ENCODE data around the gene KREMEN1.

KREMEN1 gene

GRCh38 chr22:29089507-29089906 lies 16.7 kb downstream of the KREMEN1 start:
- no peak for TF ChIP-seq CTCF (conservative IDR thresholded peaks at IDR 0.05; ENCODE audit: low read depth, low read length)
- Histone ChIP-seq H3K79me2 (ENCODE audit: insufficient read depth, low read depth) (no peaks in the 10 kb centered on the region), H3K27me3 (ENCODE audit: insufficient read depth, low read depth) (no peaks in the 10 kb centered on the region), H3K36me3 (ENCODE audit: insufficient read depth) (no peaks in the 10 kb centered on the region), H3K4me2 (no peak overlapping the region), H3K4me1 (ENCODE audit: low read depth, poor library complexity, severe bottlenecking) (no peaks in the 10 kb centered on the region), H2AFZ (ENCODE audit: low read depth) (no peak overlapping the region), H3K9ac (no peak overlapping the region), H3K27ac (no peak overlapping the region), H4K20me1 (ENCODE audit: insufficient read depth) (no peaks in the 10 kb centered on the region), H3K4me3 (IDR thresholded peaks at IDR 0.05; ENCODE audit: insufficient read depth, low read depth, low read length) (no peak overlapping the region)

GRCh38 chr22:29090039-29090438 lies 17.2 kb downstream of the KREMEN1 start:
- H4K20me1 ChIP-seq (ENCODE audit: insufficient read depth), result no peaks in the 10 kb centered on the region
- H3K4me3 ChIP-seq (IDR thresholded peaks at IDR 0.05; ENCODE audit: insufficient read depth, low read depth, low read length), result no peak overlapping the region
- no peak overlapping the region for H3K4me2 ChIP-seq
- no peak overlapping the region for H3K27ac ChIP-seq
- no peaks in the 10 kb centered on the region for H3K36me3 ChIP-seq (ENCODE audit: insufficient read depth)
- no peak overlapping the region for H2AFZ ChIP-seq (ENCODE audit: low read depth)
- H3K4me1 ChIP-seq (ENCODE audit: low read depth, poor library complexity, severe bottlenecking), result no peaks in the 10 kb centered on the region
- H3K79me2 ChIP-seq (ENCODE audit: insufficient read depth, low read depth), result no peaks in the 10 kb centered on the region
- H3K27me3 ChIP-seq (ENCODE audit: insufficient read depth, low read depth), result no peaks in the 10 kb centered on the region
- H3K9ac ChIP-seq, result no peak overlapping the region
- no peak for TF ChIP-seq CTCF (conservative IDR thresholded peaks at IDR 0.05; ENCODE audit: low read depth, low read length)

- no peaks in the 10 kb centered on the region for H3K4me1 ChIP-seq (ENCODE audit: low read depth, poor library complexity, severe bottlenecking)
- no peaks in the 10 kb centered on the region for H3K36me3 ChIP-seq (ENCODE audit: insufficient read depth)
- H4K20me1 ChIP-seq (ENCODE audit: insufficient read depth), result no peaks in the 10 kb centered on the region
- no peaks in the 10 kb centered on the region for H3K27me3 ChIP-seq (ENCODE audit: insufficient read depth, low read depth)
- TF ChIP-seq CTCF (conservative IDR thresholded peaks at IDR 0.05; ENCODE audit: low read depth, low read length), result no peak
- H3K27ac ChIP-seq, result no peak overlapping the region
- no peak overlapping the region for H3K4me2 ChIP-seq
- H3K9ac ChIP-seq, result no peak overlapping the region
- no peak overlapping the region for H2AFZ ChIP-seq (ENCODE audit: low read depth)
- H3K79me2 ChIP-seq (ENCODE audit: insufficient read depth, low read depth), result no peaks in the 10 kb centered on the region
- H3K4me3 ChIP-seq (IDR thresholded peaks at IDR 0.05; ENCODE audit: insufficient read depth, low read depth, low read length), result no peak overlapping the region
These were observed 19.4 kb downstream of the KREMEN1 start for GRCh38 chr22:29092243-29092642.

GRCh38 chr22:29093030-29093429 lies 20.2 kb downstream of the KREMEN1 start:
- H3K27me3 ChIP-seq (ENCODE audit: insufficient read depth, low read depth), result no peaks in the 10 kb centered on the region
- H3K27ac ChIP-seq, result no peak overlapping the region
- no peak overlapping the region for H3K4me3 ChIP-seq (IDR thresholded peaks at IDR 0.05; ENCODE audit: insufficient read depth, low read depth, low read length)
- H4K20me1 ChIP-seq (ENCODE audit: insufficient read depth), result no peaks in the 10 kb centered on the region
- H3K36me3 ChIP-seq (ENCODE audit: insufficient read depth), result no peaks in the 10 kb centered on the region
- H3K4me1 ChIP-seq (ENCODE audit: low read depth, poor library complexity, severe bottlenecking), result no peaks in the 10 kb centered on the region
- no peak overlapping the region for H3K4me2 ChIP-seq
- no peak overlapping the region for H3K9ac ChIP-seq
- no peak overlapping the region for H2AFZ ChIP-seq (ENCODE audit: low read depth)
- no peaks in the 10 kb centered on the region for H3K79me2 ChIP-seq (ENCODE audit: insufficient read depth, low read depth)
- TF ChIP-seq CTCF (conservative IDR thresholded peaks at IDR 0.05; ENCODE audit: low read depth, low read length), result no peak
